H9 (cell line): ENCODE measurements around the gene MRPL16. TPM values are rescaled to one million over a fixed set of nuclear protein-coding genes. Genes with fewer than 3 reads are reported as not detected.

Experiments used
- DNase-seq: peaks from one replicate; pipeline ENCODE4 v3.0.0-alpha.2; 2017
- H2AFZ ChIP-seq: one replicate; pipeline ENCODE4 v1.6.1; 2013; ENCODE audit warnings: mild to moderate bottlenecking, low read length, control low read depth, moderate library complexity
- H2AK5ac ChIP-seq: 2 replicates; pipeline ENCODE4 v1.6.1; 2013; ENCODE audit warnings: low read length, control low read depth, mixed read lengths; ENCODE audit not compliant: insufficient read length
- H2BK120ac ChIP-seq: one replicate; pipeline ENCODE4 v1.6.1; 2013; ENCODE audit warnings: low read depth, mild to moderate bottlenecking, low read length, control low read depth, inconsistent platforms; ENCODE audit not compliant: poor library complexity, severe bottlenecking
- H2BK12ac ChIP-seq: 2 replicates; pipeline ENCODE4 v1.6.1; 2013; ENCODE audit warnings: low read length, control low read depth, mixed read lengths, low read depth; ENCODE audit not compliant: insufficient read length
- H2BK15ac ChIP-seq: 2 replicates; pipeline ENCODE4 v1.6.1; 2013; ENCODE audit warnings: low read depth, low read length, control low read depth
- H2BK20ac ChIP-seq: one replicate; pipeline ENCODE4 v1.6.1; 2013; ENCODE audit warnings: low read depth, mild to moderate bottlenecking, low read length, control low read depth, inconsistent platforms; ENCODE audit not compliant: poor library complexity, severe bottlenecking
- H2BK5ac ChIP-seq: 2 replicates; pipeline ENCODE4 v1.6.1; 2013; ENCODE audit warnings: low read length, control low read depth, mixed read lengths; ENCODE audit not compliant: insufficient read length
- H3K14ac ChIP-seq: 2 replicates; pipeline ENCODE4 v1.6.1; 2013; ENCODE audit warnings: low read length, control low read depth; ENCODE audit not compliant: insufficient read depth
- H3K18ac ChIP-seq: 2 replicates; pipeline ENCODE4 v1.6.1; 2013; ENCODE audit warnings: low read depth, mild to moderate bottlenecking, mixed read lengths, low read length, control low read depth; ENCODE audit not compliant: insufficient read length
- H3K23ac ChIP-seq: 2 replicates; pipeline ENCODE4 v1.6.1; 2013; ENCODE audit warnings: low read length, control low read depth, mixed read lengths, low read depth; ENCODE audit not compliant: insufficient read length
- H3K23me2 ChIP-seq: 2 replicates; pipeline ENCODE4 v1.6.1; 2013; ENCODE audit warnings: low read depth, mild to moderate bottlenecking, mixed read lengths, low read length, control low read depth; ENCODE audit not compliant: insufficient read length, poor library complexity, severe bottlenecking
- H3K27ac ChIP-seq: 2 replicates; pipeline ENCODE4 v1.5.1; 2013; ENCODE audit warnings: low read length, control low read depth, mixed read lengths, low read depth; ENCODE audit not compliant: insufficient read length
- H3K27me3 ChIP-seq: 2 replicates; pipeline ENCODE4 v1.6.1; 2013; ENCODE audit warnings: low read length, control low read depth, inconsistent platforms; ENCODE audit not compliant: insufficient read depth
- H3K4ac ChIP-seq: 2 replicates; pipeline ENCODE4 v1.6.1; 2013; ENCODE audit warnings: low read depth, mild to moderate bottlenecking, control low read depth, inconsistent platforms, low read length, moderate library complexity
- H3K4me1 ChIP-seq: 2 replicates; pipeline ENCODE4 v1.6.1; 2013; ENCODE audit warnings: low read length, control low read depth, inconsistent platforms; ENCODE audit not compliant: insufficient read depth
- H3K4me2 ChIP-seq: 2 replicates; pipeline ENCODE4 v1.6.1; 2013; ENCODE audit warnings: low read length, control low read depth, mixed read lengths; ENCODE audit not compliant: insufficient read length, insufficient read depth
- H3K56ac ChIP-seq: 2 replicates; pipeline ENCODE4 v1.6.1; 2013; ENCODE audit warnings: low read depth, mild to moderate bottlenecking, mixed read lengths, low read length, control low read depth; ENCODE audit not compliant: insufficient read length
- H3K79me1 ChIP-seq: 2 replicates; pipeline ENCODE4 v1.6.1; 2013; ENCODE audit warnings: low read depth, mild to moderate bottlenecking, moderate library complexity, low read length, control low read depth, inconsistent platforms; ENCODE audit not compliant: insufficient read depth, poor library complexity, severe bottlenecking
- H3K79me2 ChIP-seq: 2 replicates; pipeline ENCODE4 v1.6.1; 2013; ENCODE audit warnings: low read length, control low read depth, inconsistent platforms; ENCODE audit not compliant: insufficient read depth
- H3K9ac ChIP-seq: 2 replicates; pipeline ENCODE4 v1.6.1; 2013; ENCODE audit warnings: low read length, control low read depth, mixed read lengths; ENCODE audit not compliant: insufficient read length; ENCODE audit errors: extremely low read depth
- H3K9me3 ChIP-seq: one replicate; pipeline ENCODE4 v1.6.1; 2013; ENCODE audit warnings: low read depth, low read length, inconsistent platforms; ENCODE audit not compliant: control insufficient read depth
- H3T11ph ChIP-seq: one replicate; pipeline ENCODE4 v1.6.1; 2013; ENCODE audit warnings: mild to moderate bottlenecking, low read length, control low read depth, inconsistent platforms
- H4K20me1 ChIP-seq: one replicate; pipeline ENCODE4 v1.6.1; 2013; ENCODE audit not compliant: control insufficient read depth, insufficient read length, insufficient read depth
- H4K5ac ChIP-seq: 2 replicates; pipeline ENCODE4 v1.6.1; 2013; ENCODE audit warnings: low read depth, mild to moderate bottlenecking, mixed read lengths, low read length, control low read depth; ENCODE audit not compliant: insufficient read length
- H4K8ac ChIP-seq: replicated peaks from 2 replicates; pipeline ENCODE4 v1.6.1; 2013; ENCODE audit warnings: low read length, control low read depth, mixed read lengths, low read depth; ENCODE audit not compliant: insufficient read length
- H4K91ac ChIP-seq: 2 replicates; pipeline ENCODE4 v1.6.1; 2013; ENCODE audit warnings: low read depth, mild to moderate bottlenecking, moderate library complexity, mixed read lengths, low read length, control low read depth; ENCODE audit not compliant: insufficient read length
- H3K27ac Mint-ChIP-seq, 3 experiments: 2 replicates in 2 of 3; 3 replicates in 1 of 3; pipeline ENCODE4 v1.8.0; 2020 to 2021; ENCODE audit warnings: mixed read lengths in 3 of 3, mild to moderate bottlenecking in 1 of 3, moderate library complexity in 1 of 3
- H3K27me3 Mint-ChIP-seq: 2 replicates; pipeline ENCODE4 v1.8.0; 2021; ENCODE audit warnings: low read depth, mild to moderate bottlenecking, moderate library complexity, mixed read lengths
- H3K36me3 Mint-ChIP-seq, 3 experiments: 2 replicates in 2 of 3; 3 replicates in 1 of 3; pipeline ENCODE4 v1.8.0; 2020 to 2021; ENCODE audit warnings: low read depth in 3 of 3, mixed read lengths in 3 of 3; ENCODE audit not compliant: insufficient read depth in 1 of 3
- H3K4me1 Mint-ChIP-seq, 2 experiments: 2 replicates each; pipeline ENCODE4 v1.8.0; 2020; ENCODE audit warnings: mixed read lengths in 2 of 2
- H3K4me3 Mint-ChIP-seq, 2 experiments: 2 replicates in 1 of 2; 3 replicates in 1 of 2; pipeline ENCODE4 v1.8.0; 2020 to 2021; ENCODE audit warnings: mild to moderate bottlenecking in 2 of 2, mixed read lengths in 2 of 2, moderate library complexity in 1 of 2
- H3K9me3 Mint-ChIP-seq, 2 experiments: 2 replicates in 1 of 2; 3 replicates in 1 of 2; pipeline ENCODE4 v1.8.0; 2020; ENCODE audit warnings: mild to moderate bottlenecking in 2 of 2, mixed read lengths in 2 of 2, moderate library complexity in 1 of 2
- WGBS: extraction: QIAGEN DNeasy Blood & Tissue Kit; methylation state at CpG from one replicate; pipeline ENCODE4 v1.1.7; 2013; ENCODE audit warnings: missing lambda C conversion rate, low lambda C conversion rate, mixed read lengths; ENCODE audit not compliant: insufficient read length; ENCODE audit errors: extremely low coverage; 5-methylcytosine and 5-hydroxymethylcytosine counted together
- total RNA-seq: library from RNA; stranded (reverse); gene quantifications from 2 replicates; pipeline ENCODE4 v1.2.1, GENCODE V29; 2021
- TF ChIP-seq, protein P1 (sequence below): fragments of 200-600 bp; sonication (generic); conservative IDR thresholded peaks from 3 replicates; pipeline ENCODE4 v1.8.0; 2021; ENCODE audit warnings: antibody characterized with exemption, mild to moderate bottlenecking

The MRPL16 gene
- total RNA-seq, 1 experiment from 2014 or later = 87.1 TPM

DNA sequence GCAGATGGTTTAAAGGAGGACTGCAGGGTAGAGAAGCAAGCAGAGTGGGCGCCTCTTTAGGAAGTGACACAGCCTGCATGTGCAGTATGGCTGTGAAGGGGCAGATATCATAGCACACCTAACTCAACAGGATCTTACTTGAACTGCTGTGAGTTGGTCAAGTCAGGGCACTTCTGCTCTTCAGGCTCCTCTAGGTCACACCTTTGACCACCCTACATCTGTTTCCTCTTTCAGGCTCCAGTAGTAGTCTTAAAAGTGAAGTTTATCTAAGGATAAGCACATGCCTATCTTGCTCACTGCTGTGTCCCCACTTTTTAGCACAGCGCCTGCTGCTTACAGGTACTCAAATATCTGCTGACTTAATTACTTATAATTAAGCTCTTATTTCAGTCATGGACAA lies 6.5 kb downstream of the MRPL16 start:
- peaks cover 17 to 50% (median 42%) of the 10 kb centered on the region in 3 experiments; a peak in 6 of 7 replicates for H3K36me3 Mint-ChIP-seq

More for the DNA sequence above, 6.5 kb downstream of the MRPL16 start:
- Mint-ChIP-seq H3K27me3 (no peaks in the 10 kb centered on the region; the same call in 1 of the 2 replicates), H3K4me3 (no peak overlapping the region), H3K27ac (no peak overlapping the region), H3K4me1 (peaks cover 4 to 9% of the 10 kb centered on the region in 2 experiments; a peak in 3 of 4 replicates), H3K9me3 (no peaks in the 10 kb centered on the region)
- Histone ChIP-seq H2AK5ac (no peak overlapping the region), H3K4me2 (no peak overlapping the region), H4K20me1 (no peaks in the 10 kb centered on the region), H2BK20ac (no peak overlapping the region), H3K9me3 (no peaks in the 10 kb centered on the region), H4K5ac (no peak overlapping the region), H3K56ac (no peak overlapping the region), H3K14ac (no peak overlapping the region), H2BK5ac (no peak overlapping the region), H3K4me1 (no peaks in the 10 kb centered on the region), H3K27me3 (no peaks in the 10 kb centered on the region), H2BK15ac (no peak overlapping the region), H4K8ac (no peak overlapping the region), H2AFZ (no peak overlapping the region), H2BK120ac (no peak overlapping the region), H2BK12ac (no peak overlapping the region), H3K23ac (no peak overlapping the region), H3K27ac (no peak overlapping the region), H3K4ac (no peak overlapping the region), H3K79me2 (no peaks in the 10 kb centered on the region), H4K91ac (no peak overlapping the region), H3K79me1 (no peaks in the 10 kb centered on the region), H3K23me2 (no peaks in the 10 kb centered on the region), H3K9ac (no peak overlapping the region), H3T11ph (no peak overlapping the region), H3K18ac (no peak overlapping the region)
- no peak for DNase-seq
- WGBS = no CpG with 5 or more reads among the region's 2 CpGs
- TF ChIP-seq, protein P1, sequence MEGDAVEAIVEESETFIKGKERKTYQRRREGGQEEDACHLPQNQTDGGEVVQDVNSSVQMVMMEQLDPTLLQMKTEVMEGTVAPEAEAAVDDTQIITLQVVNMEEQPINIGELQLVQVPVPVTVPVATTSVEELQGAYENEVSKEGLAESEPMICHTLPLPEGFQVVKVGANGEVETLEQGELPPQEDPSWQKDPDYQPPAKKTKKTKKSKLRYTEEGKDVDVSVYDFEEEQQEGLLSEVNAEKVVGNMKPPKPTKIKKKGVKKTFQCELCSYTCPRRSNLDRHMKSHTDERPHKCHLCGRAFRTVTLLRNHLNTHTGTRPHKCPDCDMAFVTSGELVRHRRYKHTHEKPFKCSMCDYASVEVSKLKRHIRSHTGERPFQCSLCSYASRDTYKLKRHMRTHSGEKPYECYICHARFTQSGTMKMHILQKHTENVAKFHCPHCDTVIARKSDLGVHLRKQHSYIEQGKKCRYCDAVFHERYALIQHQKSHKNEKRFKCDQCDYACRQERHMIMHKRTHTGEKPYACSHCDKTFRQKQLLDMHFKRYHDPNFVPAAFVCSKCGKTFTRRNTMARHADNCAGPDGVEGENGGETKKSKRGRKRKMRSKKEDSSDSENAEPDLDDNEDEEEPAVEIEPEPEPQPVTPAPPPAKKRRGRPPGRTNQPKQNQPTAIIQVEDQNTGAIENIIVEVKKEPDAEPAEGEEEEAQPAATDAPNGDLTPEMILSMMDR = no peak
